T follicular helper cell (primary cell): ENCODE measurements around the gene IMPA2.

Source experiments
- DNase-seq: peaks from one replicate; pipeline ENCODE4 v3.0.0-alpha.2; 2020; ENCODE audit warnings: low read depth

IMPA2 gene

GRCh38 chr18:11989966-11990380 lies 8.7 kb downstream of the IMPA2 start:
- no peak for DNase-seq

- no peak for DNase-seq
Measured at GRCh38 chr18:11990539-11990938, 9.2 kb downstream of the IMPA2 start.

GRCh38 chr18:11991021-11991795 lies 9.9 kb downstream of the IMPA2 start:
- DNase-seq = no peak

- DNase-seq = no peak
Measured at GRCh38 chr18:11992096-11992790, 10.9 kb downstream of the IMPA2 start.

GRCh38 chr18:11993264-11993916 lies 12.1 kb downstream of the IMPA2 start:
- no peak for DNase-seq

GRCh38 chr18:11994336-11994702 lies 13.0 kb downstream of the IMPA2 start:
- no peak for DNase-seq

- DNase-seq = no peak
Measured at GRCh38 chr18:11994703-11995444, 13.6 kb downstream of the IMPA2 start.

- DNase-seq = peak; percentile 33
Measured at GRCh38 chr18:11995445-11996189, 14.3 kb downstream of the IMPA2 start.

- no peak for DNase-seq
Measured at GRCh38 chr18:11996190-11996754, 15.0 kb downstream of the IMPA2 start.

GRCh38 chr18:11996907-11997306 lies 15.6 kb downstream of the IMPA2 start:
- no peak for DNase-seq

GRCh38 chr18:11997466-11997865 lies 16.2 kb downstream of the IMPA2 start:
- DNase-seq = no peak

GRCh38 chr18:11998193-11998592 lies 16.9 kb downstream of the IMPA2 start:
- no peak for DNase-seq

GRCh38 chr18:11999429-11999828 lies 18.1 kb downstream of the IMPA2 start:
- DNase-seq = no peak

GRCh38 chr18:12000072-12000659 lies 18.9 kb downstream of the IMPA2 start:
- DNase-seq = no peak

GRCh38 chr18:12001421-12001820 lies 20.1 kb downstream of the IMPA2 start:
- DNase-seq = no peak

- no peak for DNase-seq
Measured at GRCh38 chr18:12003894-12004293, 22.6 kb downstream of the IMPA2 start.

- DNase-seq = no peak
Measured at GRCh38 chr18:12005538-12006487, 24.5 kb downstream of the IMPA2 start.

- DNase-seq = no peak
Measured at GRCh38 chr18:12006488-12006840, 25.2 kb downstream of the IMPA2 start.

GRCh38 chr18:12007063-12007462 lies 25.8 kb downstream of the IMPA2 start:
- DNase-seq = no peak
